Gastrocnemius medialis (tissue), 4 donors: Measurements from ENCODE around the gene TACC3.

Experiments used
- POLR2A ChIP-seq, 2 donors: fragments of 450-650 bp; IDR thresholded peaks; one replicate each; pipeline ENCODE4 v1.6.1; 2017; ENCODE audit warnings: antibody characterized with exemption in 2 of 2, mild to moderate bottlenecking in 2 of 2, moderate library complexity in 2 of 2
- TF ChIP-seq, protein P1 (sequence below), 5 experiments: fragments of 450-650 bp in 3 of 5; fragments of 200-600 bp in 2 of 5; sonication (generic) in 2 of 5; IDR thresholded peaks in 4 of 5; conservative IDR thresholded peaks in 1 of 5; 1 replicate in 4 of 5; 2 replicates in 1 of 5; pipeline ENCODE4 v1.5.1; 2016 to 2019; ENCODE audit warnings: antibody characterized with exemption in 5 of 5, mild to moderate bottlenecking in 3 of 5, moderate library complexity in 3 of 5

DNA sequence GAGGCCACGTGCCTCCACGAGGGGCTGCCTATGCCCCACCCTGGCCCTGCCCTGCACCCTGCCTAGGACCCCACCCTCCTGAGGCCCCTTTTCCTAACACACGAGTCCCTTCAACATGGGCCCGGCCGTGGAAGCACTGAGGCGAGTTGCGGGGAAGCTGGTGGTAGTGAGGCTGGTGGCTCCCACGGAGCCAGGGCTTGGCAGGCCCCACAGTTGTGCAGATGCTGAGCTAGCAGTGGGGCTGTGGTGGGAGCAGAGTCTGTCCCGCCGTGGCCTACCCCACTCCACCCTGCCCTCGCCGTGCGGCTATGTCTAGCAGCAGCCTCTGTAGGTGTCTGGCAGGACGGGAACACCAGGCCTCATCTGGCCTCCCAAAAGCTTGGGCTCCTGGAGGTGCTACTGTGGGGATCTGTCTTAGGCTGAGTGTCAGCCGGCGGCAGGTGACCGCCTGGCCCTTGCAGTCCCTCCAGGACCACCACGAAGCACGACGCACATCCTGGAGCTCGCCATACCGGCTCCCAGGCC is 18.8 kb downstream of the TACC3 start:
- TF ChIP-seq, protein P1, sequence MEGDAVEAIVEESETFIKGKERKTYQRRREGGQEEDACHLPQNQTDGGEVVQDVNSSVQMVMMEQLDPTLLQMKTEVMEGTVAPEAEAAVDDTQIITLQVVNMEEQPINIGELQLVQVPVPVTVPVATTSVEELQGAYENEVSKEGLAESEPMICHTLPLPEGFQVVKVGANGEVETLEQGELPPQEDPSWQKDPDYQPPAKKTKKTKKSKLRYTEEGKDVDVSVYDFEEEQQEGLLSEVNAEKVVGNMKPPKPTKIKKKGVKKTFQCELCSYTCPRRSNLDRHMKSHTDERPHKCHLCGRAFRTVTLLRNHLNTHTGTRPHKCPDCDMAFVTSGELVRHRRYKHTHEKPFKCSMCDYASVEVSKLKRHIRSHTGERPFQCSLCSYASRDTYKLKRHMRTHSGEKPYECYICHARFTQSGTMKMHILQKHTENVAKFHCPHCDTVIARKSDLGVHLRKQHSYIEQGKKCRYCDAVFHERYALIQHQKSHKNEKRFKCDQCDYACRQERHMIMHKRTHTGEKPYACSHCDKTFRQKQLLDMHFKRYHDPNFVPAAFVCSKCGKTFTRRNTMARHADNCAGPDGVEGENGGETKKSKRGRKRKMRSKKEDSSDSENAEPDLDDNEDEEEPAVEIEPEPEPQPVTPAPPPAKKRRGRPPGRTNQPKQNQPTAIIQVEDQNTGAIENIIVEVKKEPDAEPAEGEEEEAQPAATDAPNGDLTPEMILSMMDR (IDR thresholded peaks at IDR 0.05 in 4 of 5, conservative IDR thresholded peaks at IDR 0.05 in 1 of 5) = no peak
- TF ChIP-seq POLR2A (IDR thresholded peaks at IDR 0.05) = no peak
